Erythroblast (primary cell): ENCODE measurements around the gene RAB3C.

Experiments
- GATA1 ChIP-seq: IDR thresholded peaks from 2 replicates; pipeline ENCODE4 v1.6.1; 2011; ENCODE audit warnings: low read depth, mild to moderate bottlenecking, control low read depth, low read length, moderate library complexity
- POLR2A ChIP-seq: IDR thresholded peaks from 2 replicates; pipeline ENCODE4 v1.6.1; 2011; ENCODE audit warnings: mild to moderate bottlenecking, low read length

GRCh38 chr5:58825441-58825840 lies 242.6 kb downstream of the RAB3C start:
- no peak for TF ChIP-seq POLR2A
- no peak for TF ChIP-seq GATA1
